GM08714 (cell line): Measurements from ENCODE around the gene TSPAN8.
"Not testable (repeated sequence)": the region's sequence is repeated elsewhere in the genome, so short reads cannot be mapped to it uniquely, and the experiment has no call there.

ENCODE experiments used
- H3K4me3 ChIP-seq: fragments of 200-500 bp; sonication (Bioruptor generic); 2 replicates; pipeline ENCODE4 v1.5.1; 2014; ENCODE audit warnings: mild to moderate bottlenecking, low read length, inconsistent platforms
- ZNF274 ChIP-seq: IDR thresholded peaks from 2 replicates; pipeline ENCODE4 v1.6.1; 2012; ENCODE audit warnings: mild to moderate bottlenecking, low read depth, low read length

TSPAN8 gene

DNA sequence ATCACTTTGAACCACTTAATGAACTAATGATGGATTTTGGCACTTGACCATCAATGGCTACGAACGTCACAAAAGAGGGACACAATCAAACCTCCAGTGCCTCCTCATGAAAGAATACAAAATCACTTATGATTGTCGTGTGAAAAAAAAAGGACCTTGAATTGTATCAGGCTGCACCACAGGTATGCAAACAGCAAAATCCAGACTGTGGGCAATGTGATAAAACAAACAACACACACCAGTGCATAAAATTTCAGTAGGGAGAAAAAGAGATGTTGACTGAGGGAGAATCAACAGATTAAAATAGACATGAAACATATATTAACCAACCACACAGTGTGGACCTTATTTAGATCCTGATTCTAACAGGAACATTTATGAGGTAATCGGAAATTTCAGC lies 2.6 kb downstream of the TSPAN8 start:
- no peak for TF ChIP-seq ZNF274
- H3K4me3 ChIP-seq = no peak overlapping the region

DNA sequence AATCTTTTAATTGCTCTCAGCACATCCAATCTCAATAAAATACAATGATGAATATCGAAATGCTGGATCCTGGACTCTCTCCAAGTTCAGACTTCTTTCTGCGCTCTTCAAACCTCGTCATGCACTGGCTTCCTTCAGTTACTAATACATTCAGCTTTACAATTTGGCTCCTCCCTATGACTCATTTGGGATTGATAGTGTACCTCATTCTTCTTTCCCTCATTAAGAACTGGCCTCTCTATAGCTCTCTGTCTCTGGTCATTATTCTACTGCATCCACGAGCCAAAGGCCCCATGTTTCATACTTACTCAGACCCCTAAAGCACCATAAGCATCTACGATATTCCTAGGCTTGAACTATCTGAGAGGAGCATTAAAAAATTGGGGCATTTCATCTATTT lies 4.9 kb downstream of the TSPAN8 start:
- no peak for TF ChIP-seq ZNF274
- no peak overlapping the region for H3K4me3 ChIP-seq

DNA sequence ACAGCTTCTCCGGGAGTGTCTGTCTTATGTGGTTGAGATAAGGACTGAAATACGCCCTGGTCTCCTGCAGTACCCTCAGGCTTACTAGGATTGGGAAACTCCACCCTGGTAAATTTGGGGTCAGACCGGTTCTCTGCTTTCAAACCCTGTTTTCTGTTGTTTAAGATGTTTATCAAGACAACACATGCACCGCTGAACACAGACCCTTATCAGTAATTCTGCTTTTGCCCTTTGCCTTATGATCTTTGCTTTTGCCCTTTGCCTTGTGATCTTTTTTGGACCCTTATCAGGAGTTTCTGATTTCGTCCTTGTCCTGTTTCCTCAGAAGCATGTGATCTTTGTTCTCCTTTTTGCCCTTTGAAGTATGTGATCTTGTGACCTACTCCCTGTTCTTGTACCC lies 7.8 kb downstream of the TSPAN8 start:
- H3K4me3 ChIP-seq = not testable (repeated sequence)

DNA sequence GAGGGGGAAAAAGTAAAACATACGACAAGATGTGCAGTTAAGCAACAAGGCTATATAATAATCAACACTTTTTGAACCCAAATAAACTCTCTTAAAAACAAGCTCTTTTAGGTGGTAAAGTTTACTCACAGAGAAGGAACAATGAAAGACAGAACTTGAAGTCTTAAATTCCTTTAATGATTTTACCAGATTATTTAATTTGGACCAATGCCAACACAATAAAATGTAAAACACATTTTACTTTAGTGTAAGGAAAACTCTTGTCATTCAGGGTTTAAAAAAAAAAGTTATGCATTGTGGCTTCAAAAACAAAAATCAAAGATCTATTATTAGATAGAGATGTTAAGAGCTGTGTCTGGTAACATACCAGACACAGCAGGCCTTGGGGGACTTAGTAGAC lies 13.1 kb downstream of the TSPAN8 start:
- H3K4me3 ChIP-seq = no peak overlapping the region
- no peak for TF ChIP-seq ZNF274

- TF ChIP-seq ZNF274 = no peak
- H3K4me3 ChIP-seq = no peak overlapping the region
Observed at GRCh38 chr12:71142956-71143355, 14.8 kb downstream of the TSPAN8 start.

- H3K4me3 ChIP-seq = no peak overlapping the region
- TF ChIP-seq ZNF274 = no peak
Observed at GRCh38 chr12:71142016-71142415, 15.8 kb downstream of the TSPAN8 start.

DNA sequence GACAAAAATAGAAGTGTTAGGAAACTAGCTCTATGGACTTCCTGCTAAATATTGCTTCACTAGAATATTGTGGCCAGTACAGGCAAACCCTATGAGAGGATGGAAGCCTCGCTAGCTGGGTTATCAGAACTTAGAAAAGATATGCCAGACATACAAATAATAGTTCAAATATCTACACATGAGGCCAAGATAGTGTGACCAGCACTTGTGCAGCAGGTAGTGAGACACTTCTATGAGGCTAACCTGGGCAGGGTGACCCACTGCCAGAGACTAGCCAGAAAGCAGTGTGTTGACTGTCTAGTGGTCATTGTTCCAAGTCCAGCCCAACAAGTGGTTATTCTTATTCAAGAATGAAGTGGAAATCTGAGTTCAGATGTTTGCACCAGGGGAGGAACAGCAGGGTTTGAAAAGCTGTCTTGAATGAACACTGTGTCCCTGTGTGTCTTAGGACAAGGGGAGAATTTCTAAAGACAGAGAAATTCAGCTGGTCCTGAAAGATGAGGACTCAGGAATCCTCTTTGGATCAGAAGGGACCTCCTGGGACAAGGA lies 16.3 kb downstream of the TSPAN8 start:
- no peak for TF ChIP-seq ZNF274
- no peak overlapping the region for H3K4me3 ChIP-seq

- TF ChIP-seq ZNF274 = no peak
- no peak overlapping the region for H3K4me3 ChIP-seq
Observed at GRCh38 chr12:71139153-71139735, 18.6 kb downstream of the TSPAN8 start.

DNA sequence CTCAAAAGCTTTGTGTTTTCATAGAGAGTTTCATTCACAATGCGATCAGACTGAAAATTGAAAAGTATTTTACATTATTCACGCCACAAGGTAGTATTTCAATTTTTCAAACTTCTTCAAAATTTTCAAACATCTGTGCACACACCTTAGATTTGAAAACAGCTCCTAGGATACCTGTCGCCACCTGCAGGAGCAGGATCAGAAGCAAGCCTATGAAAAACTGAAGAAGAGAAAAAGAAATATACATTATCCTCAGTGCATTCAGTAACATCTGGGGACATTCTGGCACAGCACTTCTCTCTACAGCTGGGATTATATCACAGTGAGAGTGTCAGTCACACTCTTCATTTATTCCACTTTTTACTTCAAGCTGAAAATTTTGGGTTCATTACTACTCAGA lies 19.8 kb downstream of the TSPAN8 start:
- no peak overlapping the region for H3K4me3 ChIP-seq
- TF ChIP-seq ZNF274 = no peak

- no peak overlapping the region for H3K4me3 ChIP-seq
- no peak for TF ChIP-seq ZNF274
Observed at GRCh38 chr12:71135812-71136176, 22.0 kb downstream of the TSPAN8 start.

GRCh38 chr12:71135077-71135811 lies 22.6 kb downstream of the TSPAN8 start:
- H3K4me3 ChIP-seq = no peak overlapping the region
- TF ChIP-seq ZNF274 = no peak

DNA sequence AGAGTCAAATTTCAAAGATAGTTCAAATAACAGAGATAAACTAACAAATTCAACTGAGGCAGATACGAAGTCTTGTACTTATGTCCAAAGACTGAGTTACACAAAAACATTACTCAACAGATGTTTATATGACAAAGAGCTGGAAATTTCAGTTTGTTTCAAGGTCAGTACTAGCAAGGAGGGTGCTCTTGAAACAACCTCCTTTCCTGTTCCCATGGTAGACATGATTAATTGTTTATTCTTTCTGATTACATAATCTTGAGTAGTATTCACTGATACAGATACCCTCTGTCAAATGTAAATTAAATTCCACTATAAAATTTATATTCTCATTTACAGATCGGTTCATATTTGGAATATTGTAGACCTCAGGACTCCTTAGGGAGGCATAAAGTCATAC lies 23.4 kb downstream of the TSPAN8 start:
- TF ChIP-seq ZNF274 = no peak
- H3K4me3 ChIP-seq = no peak overlapping the region

DNA sequence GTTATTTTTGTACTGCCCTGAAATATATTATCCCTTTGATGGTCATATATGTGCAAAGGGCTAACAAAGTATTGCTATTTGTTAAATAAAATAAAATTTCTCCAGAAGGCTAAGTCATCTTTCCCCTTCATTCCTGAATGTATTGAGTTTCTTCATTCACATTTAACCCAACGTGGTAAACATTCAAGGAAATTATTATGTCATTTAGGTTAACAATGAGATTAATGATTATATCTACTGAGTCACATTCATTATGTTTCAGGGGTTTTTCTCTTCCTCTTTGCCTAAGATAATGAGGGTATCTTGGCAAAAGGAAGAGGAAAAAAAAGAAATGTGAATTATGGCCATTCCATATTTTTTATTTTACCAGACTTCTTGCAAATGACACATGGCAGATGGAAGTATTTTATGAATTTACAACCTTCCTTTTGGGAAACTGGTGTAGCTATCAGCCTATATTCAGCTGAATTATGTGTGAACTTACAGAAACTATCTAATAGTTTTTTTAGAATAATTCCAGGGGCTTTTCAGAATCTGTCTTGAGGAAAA lies 27.2 kb downstream of the TSPAN8 start:
- no peak for TF ChIP-seq ZNF274
- H3K4me3 ChIP-seq = no peak overlapping the region

DNA sequence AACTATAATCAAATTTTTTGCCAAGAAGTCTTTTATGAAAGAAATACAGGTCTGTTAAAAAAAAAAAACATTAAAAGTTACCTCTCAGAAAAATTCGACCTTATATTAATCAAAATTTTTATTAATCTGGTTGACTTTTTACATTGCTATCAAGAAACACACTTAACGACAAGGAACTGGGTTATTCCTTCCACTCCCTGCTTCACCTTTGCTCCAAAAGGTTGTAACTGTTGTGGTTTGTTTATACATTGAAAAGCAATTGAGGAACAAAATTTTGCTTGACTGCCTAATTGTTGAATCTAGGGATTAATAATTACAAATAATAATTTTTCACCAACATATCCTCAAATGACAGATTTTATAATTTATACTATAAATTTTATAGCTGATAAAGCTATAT lies 28.4 kb downstream of the TSPAN8 start:
- no peak for TF ChIP-seq ZNF274
- no peak overlapping the region for H3K4me3 ChIP-seq

DNA sequence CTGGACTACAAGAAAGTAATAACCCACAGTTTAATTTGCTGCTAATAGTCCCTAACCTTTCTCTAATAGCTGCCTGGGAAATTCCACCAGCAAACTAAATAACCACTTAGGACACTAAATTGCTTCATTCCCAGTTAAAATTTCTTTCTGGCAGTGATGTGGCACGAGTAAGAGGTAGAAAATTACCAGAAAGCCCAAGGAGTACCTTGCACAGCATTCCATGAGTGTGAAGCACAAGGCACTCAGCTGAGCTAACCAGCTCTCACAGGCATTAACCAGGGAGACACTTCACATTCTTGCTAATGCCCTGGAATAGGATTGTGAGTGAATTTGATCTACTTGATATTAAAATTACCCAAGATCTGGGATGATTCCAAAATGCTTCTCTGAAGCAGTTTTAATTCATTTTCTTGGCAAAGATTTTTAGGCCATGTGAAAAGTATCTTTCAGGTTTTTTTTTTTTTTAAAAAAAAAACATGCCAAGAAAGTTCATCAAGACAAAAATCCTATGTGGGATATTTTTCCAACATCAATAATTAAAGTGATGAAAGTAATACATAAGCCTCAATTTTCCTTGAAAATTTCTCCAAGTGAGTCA lies 29.5 kb downstream of the TSPAN8 start:
- no peak overlapping the region for H3K4me3 ChIP-seq
- no peak for TF ChIP-seq ZNF274
